HG02759 (cell line): ENCODE measurements around the gene ERICH6B.

Experiments used
- ATAC-seq: cut with Tn5 transposase; IDR thresholded peaks from one replicate; pipeline ENCODE4 v1.9.1; 2021; ENCODE audit warnings: mild to moderate bottlenecking, moderate library complexity; ENCODE audit not compliant: unreplicated experiment

ERICH6B gene

GRCh38 chr13:45602183-45603170 is 13.1 kb downstream of the ERICH6B start:
- no peak for ATAC-seq

- no peak for ATAC-seq
Observed at GRCh38 chr13:45601680-45602079, 13.9 kb downstream of the ERICH6B start.

GRCh38 chr13:45598597-45598996 is 16.9 kb downstream of the ERICH6B start:
- no peak for ATAC-seq

DNA sequence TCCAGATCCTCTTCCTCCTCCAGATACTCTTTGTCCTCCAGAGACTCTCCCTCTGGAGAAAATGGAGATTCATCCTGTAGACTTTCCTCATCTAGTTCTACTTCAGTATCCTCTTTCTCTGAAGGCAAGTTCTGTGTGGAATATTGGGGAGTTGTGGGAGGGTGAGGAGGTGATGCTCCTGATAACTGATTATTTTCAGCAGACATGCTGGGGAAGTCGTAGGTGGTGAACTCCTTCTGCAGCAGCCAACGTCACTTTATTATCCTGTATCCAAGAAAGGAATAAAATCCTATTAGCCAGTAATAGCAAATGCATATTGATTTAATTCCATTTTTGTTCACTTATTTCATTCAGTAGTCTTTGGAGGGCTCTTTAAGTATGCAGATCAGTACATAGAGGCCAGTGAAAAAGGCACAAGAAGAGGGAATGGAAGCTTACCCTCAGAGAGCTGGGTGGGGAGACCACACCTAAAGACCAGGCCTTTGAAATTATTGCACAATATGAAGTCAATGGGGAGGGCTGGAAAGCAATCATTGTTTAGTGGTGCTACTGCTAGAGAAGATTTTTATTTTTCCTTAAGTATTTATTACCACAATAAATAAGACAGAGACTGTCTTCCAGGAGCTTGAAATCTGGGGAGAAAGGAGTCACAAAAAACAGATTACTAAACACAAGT is 18.6 kb downstream of the ERICH6B start:
- ATAC-seq: no peak

DNA sequence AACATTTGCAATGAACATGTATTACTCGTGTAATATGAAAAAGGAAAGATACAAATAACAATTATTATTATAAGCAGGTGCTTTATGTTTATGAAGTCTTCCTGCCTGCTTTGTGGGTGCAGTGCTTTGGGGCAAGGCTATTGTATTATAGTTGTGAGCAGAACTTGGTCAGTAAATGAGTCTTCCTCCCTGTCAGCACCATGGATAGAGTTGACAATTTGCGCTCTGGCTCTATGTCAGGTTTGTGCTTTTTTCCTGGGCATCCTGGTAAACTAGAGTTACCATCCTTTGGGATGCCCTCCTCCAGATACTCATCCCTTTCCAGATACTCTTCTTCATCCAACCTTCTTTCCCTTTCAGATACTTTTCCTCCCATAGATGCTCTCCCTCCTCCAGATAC is 19.6 kb downstream of the ERICH6B start:
- ATAC-seq: no peak

- ATAC-seq: no peak
Observed at GRCh38 chr13:45594764-45595163, 20.8 kb downstream of the ERICH6B start.

DNA sequence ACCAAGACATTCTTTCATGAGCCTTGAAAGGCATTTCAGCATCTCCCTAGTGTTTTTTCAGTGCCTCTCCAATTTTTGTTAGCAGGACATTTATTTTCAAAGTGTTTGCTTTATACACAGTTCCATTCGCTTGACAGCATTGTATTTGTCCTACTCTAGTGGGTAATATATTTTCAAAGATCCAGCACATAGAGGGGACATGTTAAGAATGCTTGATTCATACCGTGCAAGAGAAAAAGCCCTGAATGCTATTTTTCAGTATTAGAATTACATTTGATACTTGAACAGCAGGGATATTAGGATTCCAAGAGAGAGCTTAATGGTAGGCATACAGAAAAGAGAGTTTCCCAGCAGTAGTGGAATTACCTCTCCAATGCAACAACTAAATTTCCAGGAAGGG is 21.3 kb downstream of the ERICH6B start:
- no peak for ATAC-seq

DNA sequence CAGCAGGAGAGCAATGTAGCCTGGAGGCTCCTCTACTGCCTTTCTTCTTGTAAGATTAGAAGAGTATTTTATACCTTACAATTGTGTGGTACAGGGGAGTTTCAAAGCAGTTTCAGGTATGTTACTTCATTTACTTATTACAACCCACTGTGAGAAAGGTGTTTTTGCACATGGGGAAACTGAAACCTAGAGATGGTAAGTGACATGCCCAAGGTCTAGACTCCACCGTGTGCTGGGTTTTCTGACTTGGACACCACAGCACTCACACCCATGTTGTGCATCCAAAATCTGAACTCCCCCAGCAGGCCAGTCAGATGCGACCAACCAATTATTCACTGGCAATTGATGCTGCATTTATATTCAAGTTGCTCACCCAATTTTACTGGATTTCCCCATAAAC is 22.8 kb downstream of the ERICH6B start:
- ATAC-seq: no peak

DNA sequence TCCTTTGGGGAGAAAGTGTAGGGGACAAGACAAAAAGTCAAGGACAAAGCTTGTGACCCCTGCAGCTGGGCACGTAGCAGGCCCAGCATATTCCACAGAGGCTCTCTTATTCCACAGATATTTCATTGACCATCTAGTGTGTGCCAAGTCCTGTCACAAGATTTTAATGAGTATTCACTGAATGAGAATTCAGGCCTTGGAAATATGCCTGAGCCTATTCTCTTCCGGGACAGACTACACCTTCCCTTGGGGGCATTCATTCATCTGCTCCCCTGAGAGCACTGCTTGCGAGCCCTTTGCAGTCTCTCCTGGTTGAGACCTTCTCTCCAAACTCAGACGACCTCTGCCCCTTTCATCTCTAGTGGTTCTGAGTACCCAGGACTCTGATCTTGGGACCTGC is 25.5 kb downstream of the ERICH6B start:
- no peak for ATAC-seq

- no peak for ATAC-seq
Observed at GRCh38 chr13:45587897-45588296, 27.6 kb downstream of the ERICH6B start.

GRCh38 chr13:45584816-45585215 is 30.7 kb downstream of the ERICH6B start:
- no peak for ATAC-seq

DNA sequence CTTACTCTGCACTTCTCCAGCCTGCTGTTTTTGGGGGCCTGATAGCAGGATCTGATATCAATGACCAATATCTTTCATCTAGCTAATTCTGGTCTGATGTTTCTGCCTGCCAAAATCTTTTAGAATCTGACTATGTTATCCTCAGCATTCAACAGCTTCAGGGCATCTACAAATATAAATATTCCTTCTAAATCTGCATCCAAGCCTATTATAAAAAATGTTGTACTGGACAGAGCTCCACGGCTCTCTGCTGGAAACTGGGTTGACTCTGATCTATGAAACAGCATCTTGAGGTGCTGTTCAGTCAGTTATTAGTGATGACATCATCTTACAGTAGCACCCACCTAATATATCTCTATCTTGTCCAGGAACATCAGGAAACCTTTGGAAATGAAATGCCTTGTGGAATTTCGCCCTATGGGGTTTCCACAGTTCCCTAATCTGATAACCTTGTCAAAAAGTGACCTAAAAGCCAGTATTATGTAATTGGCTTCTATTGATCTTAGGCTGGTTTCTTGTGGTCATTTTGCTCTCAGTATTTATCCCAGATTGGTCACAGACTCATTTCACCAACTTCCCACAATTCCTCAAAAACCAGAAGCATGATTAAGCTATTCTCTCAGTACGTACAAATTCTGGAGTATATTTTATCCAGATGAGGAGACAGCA is 33.0 kb downstream of the ERICH6B start:
- no peak for ATAC-seq

DNA sequence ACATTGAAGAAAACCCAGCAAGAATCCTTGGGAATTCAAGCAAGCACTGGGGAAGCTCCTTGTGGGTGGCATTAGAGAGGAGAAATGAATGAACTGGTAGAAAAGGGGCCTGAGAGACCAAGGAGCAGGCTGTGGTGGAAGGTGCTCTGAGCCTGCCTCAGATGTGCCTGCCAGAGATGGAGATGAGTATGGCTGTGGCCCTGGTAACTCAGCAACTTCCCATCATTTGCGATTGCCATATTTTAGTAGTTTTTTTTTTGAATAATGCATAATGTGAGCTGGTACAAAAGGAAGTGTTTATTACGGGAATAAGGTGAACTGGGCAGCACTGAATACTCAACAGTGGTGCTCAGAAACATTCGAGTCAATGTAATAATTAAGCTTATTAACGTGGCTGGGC is 39.1 kb downstream of the ERICH6B start:
- no peak for ATAC-seq

DNA sequence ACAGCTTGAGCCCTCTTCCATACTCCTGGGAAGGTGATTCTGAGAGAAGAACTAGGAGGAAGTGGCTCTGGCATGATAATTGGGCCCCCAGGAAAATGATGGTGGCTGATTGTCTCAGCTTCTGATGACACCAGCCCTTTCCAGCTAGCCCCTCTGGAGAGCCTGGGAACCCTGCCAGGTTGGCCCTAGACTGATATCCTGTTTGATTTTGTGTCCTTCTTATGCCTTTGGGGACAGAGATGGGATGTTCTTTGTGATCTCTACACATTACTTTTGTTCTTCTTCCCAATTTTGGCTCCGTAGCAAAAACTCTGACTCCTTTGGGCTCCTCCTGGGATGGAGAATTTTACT is 39.7 kb downstream of the ERICH6B start:
- no peak for ATAC-seq

- ATAC-seq: no peak
Observed at GRCh38 chr13:45575146-45575829, 40.3 kb downstream of the ERICH6B start.

- ATAC-seq: no peak
Observed at GRCh38 chr13:45565331-45565730, 50.2 kb downstream of the ERICH6B start.

DNA sequence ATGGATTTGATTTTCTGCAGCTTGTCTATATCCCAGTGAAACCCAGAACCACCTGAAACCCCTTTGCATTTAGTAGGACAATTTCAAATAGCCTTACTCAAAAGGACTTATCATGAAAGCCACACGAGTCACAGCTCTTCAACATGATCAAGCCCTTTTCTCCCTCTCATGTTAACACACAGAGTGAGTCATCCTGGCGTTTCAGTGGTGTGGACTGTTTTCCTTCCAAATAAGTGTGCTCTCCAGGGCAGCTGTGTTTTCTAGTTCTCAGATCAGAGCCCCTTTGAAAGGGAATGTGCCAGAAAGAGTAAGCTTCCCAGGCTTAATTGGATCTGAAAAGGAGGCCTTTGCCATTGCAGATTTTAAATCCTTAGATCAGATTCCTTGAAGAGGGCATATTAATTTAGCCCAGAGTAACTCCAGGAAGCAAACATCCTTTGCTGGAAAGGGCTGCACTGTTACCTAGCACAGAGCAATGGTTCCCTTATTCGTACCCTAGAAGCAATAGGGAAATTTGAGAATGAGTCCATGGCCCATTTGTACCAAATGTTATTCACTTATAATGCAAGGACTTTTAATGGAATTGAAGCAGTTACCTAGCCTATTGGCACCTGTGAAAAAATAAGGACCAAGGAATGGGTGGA is 51.3 kb downstream of the ERICH6B start:
- ATAC-seq: no peak

DNA sequence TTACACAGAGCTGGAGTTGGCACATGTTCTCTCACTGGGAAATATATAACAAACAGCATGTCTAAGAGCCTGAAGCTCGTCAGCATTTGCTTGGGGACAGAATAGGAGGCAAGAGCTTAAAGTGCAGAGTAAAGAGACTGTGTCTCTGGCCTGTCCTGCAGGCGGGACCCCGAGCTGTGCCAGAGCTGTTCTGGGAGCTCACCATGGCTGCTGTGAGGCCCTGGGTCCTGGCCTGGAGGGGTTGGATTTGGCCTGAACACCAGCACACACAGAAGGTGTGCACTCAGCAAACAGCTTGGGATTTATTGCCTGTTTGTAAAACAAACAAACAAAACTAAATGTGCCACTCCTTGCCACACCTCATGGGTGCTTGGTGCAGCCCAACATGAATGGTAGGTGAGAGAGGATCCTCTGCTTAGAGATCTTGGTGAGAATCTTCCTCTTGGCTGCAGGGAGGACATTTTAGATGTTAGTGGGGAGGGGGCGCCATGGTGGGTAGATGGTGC is 60.9 kb downstream of the ERICH6B start:
- ATAC-seq: no peak

DNA sequence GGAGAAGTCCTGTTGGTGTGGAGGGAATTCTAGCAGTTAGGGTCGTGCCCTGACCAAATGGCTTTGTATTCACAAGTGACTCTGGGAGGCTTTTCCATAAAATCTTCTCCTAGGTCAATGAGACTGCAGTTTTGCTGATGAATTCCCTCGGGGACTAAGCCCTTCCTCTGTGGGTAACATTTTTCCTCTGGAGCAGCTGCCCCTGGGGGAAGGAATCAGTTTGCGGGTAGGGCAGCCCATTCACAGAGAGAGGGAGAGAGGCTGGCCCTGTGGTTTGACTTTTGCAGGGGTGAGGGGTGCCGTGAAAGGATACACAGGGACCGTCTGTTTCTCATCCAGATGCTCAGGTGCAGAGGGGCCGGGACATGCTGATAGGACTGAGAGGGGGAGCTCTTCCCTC is 67.3 kb downstream of the ERICH6B start:
- no peak for ATAC-seq

DNA sequence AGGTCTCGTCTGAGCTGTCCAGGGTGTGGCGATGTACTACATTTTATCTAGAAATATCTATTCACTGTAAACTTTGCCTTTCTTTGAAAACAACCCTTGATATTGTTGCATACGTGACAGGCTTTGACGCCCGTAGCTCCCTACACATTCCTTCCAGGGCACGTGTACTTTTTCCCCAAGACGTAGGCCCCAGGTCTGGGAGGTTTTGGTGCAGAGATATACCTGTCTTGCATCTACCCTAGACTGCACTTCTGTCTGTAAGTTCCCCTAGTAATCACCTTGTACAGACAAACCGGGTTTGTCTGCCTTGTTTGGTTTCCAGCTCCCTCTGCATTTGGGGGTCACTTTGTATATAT is 69.2 kb downstream of the ERICH6B start:
- ATAC-seq: no peak
